GM19372 (cell line): ENCODE data around the gene FKBP6.
"Not testable (repeated sequence)": the region's sequence is repeated elsewhere in the genome, so short reads cannot be mapped to it uniquely, and the experiment has no call there.

Experiments used
- ATAC-seq: cut with Tn5 transposase; IDR thresholded peaks from one replicate; pipeline ENCODE4 v1.9.1; 2021; ENCODE audit warnings: mild to moderate bottlenecking, low read depth, moderate library complexity; ENCODE audit not compliant: unreplicated experiment

Gene FKBP6, protein sequence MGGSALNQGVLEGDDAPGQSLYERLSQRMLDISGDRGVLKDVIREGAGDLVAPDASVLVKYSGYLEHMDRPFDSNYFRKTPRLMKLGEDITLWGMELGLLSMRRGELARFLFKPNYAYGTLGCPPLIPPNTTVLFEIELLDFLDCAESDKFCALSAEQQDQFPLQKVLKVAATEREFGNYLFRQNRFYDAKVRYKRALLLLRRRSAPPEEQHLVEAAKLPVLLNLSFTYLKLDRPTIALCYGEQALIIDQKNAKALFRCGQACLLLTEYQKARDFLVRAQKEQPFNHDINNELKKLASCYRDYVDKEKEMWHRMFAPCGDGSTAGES

DNA sequence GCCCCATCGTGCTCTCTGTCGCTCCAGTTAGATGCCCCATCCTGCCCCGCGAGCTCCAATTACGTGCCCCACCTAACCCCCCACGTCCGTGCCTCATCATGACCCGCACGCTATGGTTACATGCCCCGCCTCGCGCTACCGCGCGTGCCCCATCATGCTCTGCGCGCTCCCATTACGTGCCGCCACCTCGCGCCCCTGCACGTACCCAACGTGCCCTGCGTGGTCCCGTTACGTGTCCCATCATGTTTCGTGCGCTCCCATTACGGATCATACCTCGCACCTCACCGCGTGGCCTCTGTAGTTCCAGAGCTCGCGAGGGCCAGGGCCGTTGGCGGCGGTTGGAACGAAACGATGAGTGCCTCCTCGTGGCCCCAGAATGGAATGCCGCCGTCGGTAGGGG lies at the start of gene FKBP6, which contains the start of gene TRIM50:
FKBP6 (plus strand) TSS at position 240 of the 400 bp plus-strand sequence. CDS start 268 bp downstream, outside the sequence.
TRIM50 (minus strand) TSS at position 161 of the 400 bp plus-strand sequence. CDS start 3,295 bp downstream, outside the sequence.
- not testable (repeated sequence) for ATAC-seq

DNA sequence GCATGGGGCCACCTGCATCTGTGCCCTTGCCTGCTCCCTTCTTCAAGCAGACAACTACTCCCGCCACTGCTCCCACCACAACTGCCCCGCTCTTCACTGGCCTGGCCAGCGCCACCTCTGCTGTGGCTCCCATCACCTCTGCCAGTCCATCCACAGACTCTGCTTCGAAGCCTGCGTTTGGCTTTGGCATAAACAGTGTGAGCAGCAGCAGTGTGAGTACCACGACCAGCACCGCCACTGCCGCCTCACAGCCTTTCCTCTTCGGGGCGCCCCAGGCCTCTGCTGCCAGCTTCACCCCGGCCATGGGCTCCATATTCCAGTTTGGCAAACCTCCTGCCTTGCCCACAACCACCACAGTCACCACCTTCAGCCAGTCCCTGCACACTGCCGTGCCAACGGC lies 30.7 kb upstream of the FKBP6 start:
- ATAC-seq: not testable (repeated sequence)

DNA sequence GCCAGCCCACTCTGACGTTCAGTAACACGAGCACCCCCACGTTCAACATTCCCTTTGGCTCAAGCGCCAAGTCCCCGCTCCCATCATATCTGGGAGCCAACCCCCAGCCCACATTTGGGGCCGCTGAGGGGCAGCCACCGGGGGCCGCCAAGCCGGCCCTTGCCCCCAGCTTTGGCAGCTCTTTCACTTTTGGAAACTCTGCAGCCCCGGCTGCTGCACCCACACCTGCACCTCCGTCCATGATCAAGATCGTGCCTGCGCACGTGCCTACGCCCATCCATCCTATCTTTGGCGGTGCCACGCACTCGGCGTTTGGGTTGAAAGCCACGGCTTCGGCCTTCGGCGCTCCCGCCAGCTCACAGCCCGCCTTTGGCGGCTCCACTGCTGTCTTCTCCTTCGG lies 30.3 kb upstream of the FKBP6 start:
- not testable (repeated sequence) for ATAC-seq

DNA sequence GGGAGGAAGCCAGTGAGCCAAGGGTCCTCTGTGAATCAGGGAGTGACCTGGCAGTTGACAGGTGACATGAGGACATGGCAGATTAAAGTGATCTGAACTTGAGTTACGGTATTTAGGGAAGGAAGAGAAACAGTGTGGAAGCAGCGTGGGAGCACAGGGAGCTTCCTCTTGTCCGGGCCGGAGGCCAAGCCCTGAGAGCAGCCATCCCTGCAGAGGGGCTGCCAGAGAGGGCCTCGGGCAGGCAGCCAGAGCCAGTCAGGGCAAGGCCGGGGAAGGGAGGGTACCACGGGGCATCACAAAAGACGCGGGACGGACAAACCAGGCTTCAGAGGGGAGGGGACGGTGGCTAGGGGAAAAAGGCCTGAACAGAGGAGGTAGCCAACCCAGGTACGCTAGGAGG lies 28.1 kb upstream of the FKBP6 start:
- not testable (repeated sequence) for ATAC-seq

DNA sequence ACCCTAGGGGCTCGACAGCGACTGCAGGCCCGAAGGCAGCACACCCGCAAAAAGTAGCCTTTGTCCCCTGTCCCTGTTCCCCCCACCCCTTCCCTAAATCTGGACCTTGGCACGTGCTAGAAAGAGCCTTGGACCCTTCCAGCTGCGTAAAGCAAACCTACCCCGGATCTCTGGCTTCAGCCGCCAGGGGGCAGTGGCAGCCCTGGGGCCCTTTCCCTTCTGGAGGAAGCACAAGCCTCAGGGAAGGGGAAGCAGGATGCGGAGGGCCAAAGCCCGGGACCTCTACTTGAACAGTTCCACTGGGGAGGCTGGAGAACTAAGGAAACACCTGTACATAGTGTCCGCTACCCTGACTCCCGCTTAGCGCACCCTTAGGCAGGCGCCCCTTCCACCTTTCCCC lies 26.9 kb upstream of the FKBP6 start:
- not testable (repeated sequence) for ATAC-seq

DNA sequence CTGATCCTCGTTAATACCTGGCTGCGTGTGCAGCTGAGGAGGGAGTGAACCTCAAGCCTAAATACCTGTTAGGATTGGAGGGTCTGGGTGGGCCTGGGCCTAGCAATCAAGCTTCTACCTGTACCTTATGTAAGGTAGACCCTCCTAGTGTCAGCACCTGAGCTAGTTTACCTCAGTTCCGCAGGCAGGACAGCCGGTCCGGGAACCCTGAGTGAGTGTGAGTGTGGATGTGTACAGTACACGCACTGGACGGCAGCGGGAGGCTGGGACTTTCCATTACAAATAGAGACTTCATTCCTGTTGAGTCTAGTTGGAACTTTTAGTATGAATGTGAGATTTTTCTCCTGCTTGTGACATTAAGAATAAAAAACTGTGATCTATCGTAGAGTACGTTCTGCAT lies 25.1 kb upstream of the FKBP6 start:
- ATAC-seq: not testable (repeated sequence)

DNA sequence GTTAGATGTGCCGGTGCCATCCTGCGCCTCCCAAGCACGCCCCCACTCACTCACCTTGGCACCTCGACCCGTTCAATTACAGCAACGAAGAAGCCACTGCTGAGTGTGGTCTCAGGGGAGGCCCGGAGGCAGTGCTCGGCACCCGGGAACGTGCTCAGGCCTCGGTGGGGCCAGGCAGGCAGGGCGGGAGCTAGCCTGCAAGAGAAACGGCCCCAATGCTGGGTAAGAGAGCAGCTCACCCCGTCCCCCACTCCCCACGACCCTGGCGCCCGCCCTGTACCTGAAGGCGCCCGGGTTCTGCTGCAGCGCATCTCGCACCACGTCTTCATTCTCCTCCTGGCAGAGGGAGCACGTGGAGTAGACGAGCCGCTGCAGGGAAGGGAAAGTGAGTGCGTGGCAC lies 24.4 kb upstream of the FKBP6 start:
- no peak for ATAC-seq

DNA sequence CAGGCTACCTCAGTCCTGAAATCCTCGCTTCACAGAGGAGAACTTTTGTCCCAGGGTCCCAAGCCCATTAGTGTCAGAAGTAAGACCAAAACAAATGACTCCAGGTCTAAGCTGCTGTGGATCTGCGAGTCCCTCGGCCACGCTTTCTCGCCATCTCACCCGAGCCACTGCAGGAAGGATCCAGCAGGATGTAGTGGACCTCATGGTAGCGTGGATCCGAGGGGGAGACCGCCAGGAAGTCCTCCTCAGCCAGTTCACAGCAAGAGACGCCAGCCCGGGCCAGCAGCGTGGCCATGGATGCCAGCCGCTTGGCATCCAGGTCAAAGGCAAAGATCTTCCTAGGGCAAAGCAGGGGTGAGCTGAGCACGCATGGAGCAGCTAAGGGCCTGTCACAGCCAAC lies 23.9 kb upstream of the FKBP6 start:
- ATAC-seq: no peak

DNA sequence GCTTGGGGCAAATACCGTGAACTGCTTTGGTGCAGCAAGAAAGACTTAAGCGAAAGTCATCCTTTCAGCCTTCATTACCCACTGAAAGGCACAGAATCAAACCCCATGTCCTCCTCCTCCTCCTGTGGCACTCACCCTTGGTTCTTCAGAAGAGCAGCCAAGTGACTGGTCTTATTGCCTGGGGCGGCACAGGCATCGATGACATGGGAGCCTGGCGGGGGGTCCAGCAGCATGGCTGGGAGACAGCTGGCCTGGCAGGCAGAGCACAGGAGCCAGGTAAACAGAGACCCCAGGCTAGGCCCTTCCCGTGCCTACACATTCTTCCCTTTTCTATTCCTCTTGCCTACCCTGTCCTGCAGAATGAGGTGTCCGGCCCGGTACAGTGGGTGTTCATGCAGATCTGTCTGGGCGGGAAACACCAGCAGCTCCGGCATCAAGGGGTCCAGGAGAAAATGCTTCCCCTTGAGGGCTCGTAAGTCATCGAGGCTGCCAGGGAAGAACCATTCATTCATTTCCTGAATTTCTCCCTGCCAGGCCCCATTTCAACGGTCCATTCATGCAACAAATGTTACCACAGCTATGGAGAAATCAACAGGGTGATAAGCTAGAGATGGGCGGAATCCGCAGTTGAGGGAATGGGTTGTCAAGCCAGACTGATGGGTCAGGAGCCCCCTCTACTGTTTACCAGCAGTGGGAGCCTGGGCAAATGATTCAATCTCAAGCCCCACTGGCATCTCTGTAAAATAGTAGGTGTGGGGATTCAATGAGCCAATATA lies 23.2 kb upstream of the FKBP6 start:
- not testable (repeated sequence) for ATAC-seq

DNA sequence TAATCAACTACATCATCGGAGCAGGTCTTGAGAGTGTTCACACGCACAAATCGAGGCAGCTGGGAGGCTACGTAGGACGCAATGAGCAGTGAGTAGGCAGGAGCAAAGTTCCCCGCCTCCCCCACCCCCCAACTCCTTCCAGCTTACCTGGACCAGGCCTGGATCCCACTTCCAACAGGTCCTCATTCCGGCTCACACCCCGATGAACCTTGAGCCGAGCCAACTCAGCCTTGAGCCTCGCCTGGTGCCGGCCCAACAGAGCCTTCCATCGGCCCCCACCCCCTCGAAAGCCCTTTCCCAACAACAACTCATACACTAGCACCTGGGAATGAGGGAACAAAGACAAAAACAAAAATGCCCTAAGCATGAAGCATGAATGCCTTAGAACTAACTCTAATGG lies 20.5 kb upstream of the FKBP6 start:
- no peak for ATAC-seq

DNA sequence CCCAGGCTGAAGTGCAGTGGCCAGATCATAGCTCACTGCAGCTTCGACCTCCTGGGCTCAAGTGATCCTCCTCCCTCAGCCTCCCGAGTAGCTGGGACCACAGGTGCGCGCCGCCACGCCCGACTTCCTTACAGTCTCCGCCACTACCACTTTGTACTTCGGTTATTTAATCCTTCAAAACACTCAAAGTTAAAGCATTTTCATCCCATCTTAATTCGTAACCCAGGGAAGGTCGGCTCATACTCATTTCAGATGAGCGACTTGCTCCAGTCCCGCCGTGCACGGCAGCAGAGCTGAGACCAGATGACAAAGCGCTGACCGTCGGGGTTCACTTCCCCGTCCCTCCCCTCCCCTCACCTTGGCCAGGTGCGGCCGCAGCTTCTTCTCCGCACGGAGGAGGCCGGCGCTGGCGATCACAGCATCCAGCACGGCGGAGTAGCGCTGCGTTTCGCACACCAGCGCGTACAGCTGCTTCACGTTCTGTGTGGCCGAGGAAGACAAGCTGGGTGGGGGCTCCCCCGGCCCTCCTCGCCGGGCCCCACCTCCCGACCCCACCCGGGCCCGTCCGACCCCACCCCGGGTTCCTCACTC lies 19.8 kb upstream of the FKBP6 start:
- peak; percentile 40 for ATAC-seq

DNA sequence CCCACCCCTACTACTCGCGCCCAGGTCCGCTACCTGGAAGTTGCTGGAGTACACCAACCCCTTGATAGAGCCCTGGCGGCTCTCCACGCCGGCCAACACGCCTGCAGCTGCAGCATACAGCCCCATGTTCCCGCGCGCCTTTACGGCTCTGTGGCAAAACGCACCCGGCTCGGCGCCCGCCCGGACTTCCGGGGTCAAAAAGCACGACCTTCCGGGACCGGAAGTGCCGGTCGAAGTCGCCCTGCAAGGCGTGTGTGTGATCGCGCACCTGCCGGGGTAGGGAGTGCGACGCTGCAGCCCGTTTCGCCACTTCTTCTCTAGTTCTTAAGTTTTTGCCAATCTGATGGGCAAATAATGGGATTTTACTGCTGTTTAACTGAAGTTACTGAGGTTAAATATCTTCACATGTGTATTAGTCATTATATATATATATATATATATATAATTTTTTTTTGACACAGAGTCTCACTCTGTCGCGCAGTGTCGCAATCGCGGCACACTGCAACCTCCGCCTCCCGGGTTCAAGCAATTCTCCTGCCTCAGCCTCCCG lies 19.2 kb upstream of the FKBP6 start, which contains the start of gene NSUN5:
NSUN5 (minus strand) TSS at position 162 of the 550 bp plus-strand sequence; CDS start at position 126, 36 bp downstream.
- ATAC-seq: peak; percentile 94

DNA sequence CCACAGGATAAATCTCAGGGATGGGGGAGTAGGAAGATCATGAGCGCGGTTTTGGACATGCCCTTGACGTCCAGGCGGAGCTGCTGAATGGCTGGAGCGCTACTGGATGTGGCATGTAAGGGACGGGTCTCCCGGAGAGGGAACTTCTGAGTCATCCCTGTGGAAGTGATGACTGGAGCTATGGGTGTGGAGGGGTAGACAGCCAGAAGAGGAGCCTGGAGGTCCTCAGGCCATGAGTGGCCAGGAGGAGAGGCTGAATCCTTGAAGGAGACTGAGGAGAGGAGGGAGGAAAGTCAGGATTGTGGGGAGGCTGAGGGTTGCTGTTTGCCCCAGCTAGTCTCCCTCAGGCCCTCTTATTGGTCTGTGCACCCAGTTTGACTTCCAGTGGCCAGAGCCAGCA lies 16.5 kb upstream of the FKBP6 start:
- ATAC-seq: not testable (repeated sequence)

DNA sequence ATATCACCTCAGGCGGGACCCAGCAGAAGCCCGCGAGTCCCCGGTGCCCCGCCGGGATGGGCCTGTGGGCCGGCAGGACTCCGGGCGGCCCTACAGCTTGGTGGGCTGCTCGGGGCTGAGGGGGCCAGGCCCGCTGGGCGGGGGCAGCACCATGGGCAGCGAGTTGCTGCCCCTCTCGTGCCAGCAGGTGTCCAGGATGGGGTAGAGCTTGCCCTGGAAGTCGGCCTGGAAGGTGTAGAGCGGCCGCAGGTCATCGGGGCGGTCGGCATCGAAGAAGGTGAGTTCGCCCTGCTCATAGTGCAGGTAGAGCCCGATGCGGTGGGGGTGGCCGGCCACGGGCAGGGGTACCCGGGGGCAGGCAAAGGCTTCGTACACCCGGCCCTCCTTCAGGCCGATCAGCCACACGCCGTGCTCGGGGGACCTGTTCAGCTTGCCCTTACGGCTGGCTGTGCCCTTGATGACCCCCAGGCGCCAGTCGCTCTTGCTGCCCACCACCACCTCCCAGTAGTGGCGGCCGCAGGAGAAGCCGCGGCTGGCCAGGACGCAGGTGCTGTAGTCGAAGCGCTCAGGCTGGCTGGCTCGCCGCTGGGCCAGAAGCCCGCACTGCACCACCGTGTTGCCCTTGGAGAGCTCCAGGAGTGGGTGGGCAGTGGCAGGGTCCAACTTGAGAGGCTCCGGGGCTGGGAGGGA lies 15.0 kb upstream of the FKBP6 start:
- ATAC-seq: no peak

DNA sequence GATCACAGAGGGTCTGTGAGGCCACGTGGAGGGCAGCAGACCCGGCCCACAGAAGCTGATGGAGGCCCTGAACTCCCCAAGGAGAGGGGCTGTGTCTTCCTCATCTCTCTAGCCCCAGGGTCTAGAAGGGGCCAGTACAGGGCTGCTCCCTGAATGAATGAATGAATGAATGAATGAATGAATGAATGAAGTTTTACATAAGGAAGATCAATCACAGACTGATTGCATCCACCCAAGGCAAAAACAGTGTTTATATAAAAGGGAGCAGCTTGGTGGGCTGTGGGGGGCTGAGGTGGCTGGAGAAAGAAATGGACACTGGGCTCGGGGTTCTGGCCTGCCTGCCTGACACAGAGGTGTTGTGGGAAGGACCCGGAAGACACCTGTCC lies 14.4 kb upstream of the FKBP6 start:
- no peak for ATAC-seq

DNA sequence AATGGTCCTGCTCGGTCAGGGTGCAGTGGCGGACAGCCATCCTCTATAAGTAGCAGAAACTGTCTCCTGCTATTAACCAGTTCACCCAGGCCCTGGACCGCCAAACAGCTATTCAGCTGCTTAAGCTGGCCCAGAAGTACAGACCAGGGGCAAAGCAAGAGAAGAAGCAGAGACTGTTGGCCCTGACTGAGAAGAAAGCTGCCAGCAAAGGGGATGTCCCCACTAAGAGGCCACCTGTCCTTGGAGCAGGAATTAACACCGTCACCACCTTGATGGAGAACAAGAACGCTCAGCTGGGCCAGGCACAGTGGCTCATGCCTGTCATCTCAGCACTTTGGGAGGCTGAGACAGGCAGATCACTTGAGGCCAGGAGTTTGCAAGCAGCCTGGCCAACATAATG lies 13.7 kb upstream of the FKBP6 start:
- ATAC-seq: no peak

DNA sequence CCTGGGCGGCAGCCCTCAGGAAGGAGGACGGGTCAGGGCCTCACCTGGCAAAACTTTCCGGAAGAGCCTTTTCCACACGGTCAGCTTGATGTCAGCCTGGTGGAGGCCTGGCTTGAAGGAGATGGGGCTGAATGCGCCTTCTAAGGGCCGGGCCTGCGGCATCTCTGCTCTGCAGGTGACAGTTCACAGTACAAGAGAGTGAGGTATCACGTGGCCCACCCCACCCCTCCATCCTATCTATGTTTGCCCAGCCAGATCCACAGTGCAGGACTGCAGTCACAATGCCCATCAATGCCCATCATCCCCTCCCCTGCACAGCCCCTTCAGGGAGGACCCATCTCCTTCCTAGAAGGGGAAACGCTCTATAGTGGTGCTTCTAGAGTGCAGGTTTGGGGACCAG lies 11.4 kb upstream of the FKBP6 start:
- ATAC-seq: no peak

DNA sequence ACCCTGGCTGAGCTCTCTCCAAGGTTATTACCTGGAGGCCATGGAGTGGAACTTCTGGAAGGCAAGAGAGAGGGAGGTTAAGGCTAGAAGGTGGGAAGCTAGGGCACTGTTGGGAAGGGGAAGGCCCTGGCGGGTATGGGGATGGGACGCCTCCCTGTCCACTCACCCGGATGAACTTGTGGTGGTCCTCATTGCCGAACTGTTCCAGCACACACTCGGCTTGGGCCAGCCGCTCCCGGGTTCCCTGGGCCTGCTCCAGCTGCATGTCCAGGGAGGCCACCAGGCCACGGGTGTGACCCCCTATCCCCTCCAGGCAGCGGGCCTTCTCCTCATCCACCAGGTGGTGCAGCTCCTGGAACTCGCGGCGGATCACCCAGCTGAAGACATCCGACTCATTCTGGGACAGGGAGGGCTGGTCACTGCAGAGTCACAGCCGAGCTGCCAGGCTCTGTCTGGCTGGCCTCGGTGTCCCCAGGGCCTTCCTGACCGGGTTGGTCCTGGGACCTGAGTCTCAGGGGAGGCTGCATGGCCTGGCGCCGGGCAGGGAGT lies 9.2 kb upstream of the FKBP6 start:
- ATAC-seq: not testable (repeated sequence)

DNA sequence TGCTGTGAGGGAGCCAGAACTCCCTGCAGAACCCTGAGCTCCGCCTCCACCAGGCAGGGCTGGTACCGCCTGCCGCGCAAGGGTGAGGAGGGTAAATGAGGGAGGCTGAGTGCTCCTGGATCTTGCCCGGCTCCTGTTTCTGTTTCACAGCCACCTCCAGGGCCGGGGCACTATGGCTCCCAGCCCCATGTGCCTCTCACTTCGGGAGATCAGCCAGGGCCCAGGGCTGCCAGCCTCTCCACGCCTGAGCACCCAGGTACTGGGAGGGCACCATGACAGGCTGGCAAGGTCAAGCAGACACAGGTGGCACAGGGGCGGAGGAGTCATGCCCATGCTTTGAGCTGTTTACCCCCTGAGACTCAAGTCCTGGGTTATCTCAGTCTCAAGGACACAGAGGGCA lies 8.4 kb upstream of the FKBP6 start:
- ATAC-seq: not testable (repeated sequence)

DNA sequence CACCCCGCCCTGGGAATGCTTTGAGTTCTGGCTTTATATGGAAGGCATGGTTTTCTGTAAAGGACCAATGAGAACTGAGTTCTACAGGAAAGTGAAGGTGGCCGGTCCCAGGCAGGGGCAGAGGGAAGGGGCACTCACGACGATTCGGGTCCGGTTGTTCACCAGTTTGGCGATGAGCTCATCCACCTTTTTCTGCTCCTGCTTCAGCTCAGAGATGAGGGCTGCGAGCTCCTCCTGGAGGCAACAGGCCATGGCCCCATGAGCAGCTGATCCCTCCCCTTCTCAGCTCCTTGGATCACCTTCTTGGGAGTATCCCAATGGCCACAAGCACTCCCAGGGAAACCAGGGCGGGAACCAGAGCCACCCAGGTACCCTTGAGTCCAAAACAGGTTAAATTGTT lies 8.0 kb upstream of the FKBP6 start:
- ATAC-seq: not testable (repeated sequence)
